HG03175 (cell line): ENCODE data around the gene KIAA1671.

Source experiments
- ATAC-seq: cut with Tn5 transposase; IDR thresholded peaks from one replicate; pipeline ENCODE4 v1.9.1; 2021; ENCODE audit warnings: mild to moderate bottlenecking, moderate library complexity; ENCODE audit not compliant: unreplicated experiment

The KIAA1671 gene

GRCh38 chr22:25134451-25134850 lies 181.9 kb downstream of the KIAA1671 start:
- no peak for ATAC-seq

GRCh38 chr22:25136953-25137576 lies 184.5 kb downstream of the KIAA1671 start:
- ATAC-seq: no peak

GRCh38 chr22:25137577-25138525 lies 185.3 kb downstream of the KIAA1671 start:
- ATAC-seq: no peak

GRCh38 chr22:25139062-25139461 lies 186.5 kb downstream of the KIAA1671 start:
- ATAC-seq: no peak

- ATAC-seq: no peak
Observed at GRCh38 chr22:25142102-25142501, 189.6 kb downstream of the KIAA1671 start.

GRCh38 chr22:25143156-25144076 lies 190.9 kb downstream of the KIAA1671 start:
- ATAC-seq: no peak

GRCh38 chr22:25144522-25144921 lies 192.0 kb downstream of the KIAA1671 start:
- no peak for ATAC-seq

GRCh38 chr22:25146307-25146706 lies 193.8 kb downstream of the KIAA1671 start:
- no peak for ATAC-seq

GRCh38 chr22:25146906-25147641 lies 194.6 kb downstream of the KIAA1671 start:
- no peak for ATAC-seq

- no peak for ATAC-seq
Observed at GRCh38 chr22:25147642-25147928, 195.1 kb downstream of the KIAA1671 start.

GRCh38 chr22:25148149-25148691 lies 195.7 kb downstream of the KIAA1671 start:
- no peak for ATAC-seq

GRCh38 chr22:25149014-25149413 lies 196.5 kb downstream of the KIAA1671 start:
- no peak for ATAC-seq

- no peak for ATAC-seq
Observed at GRCh38 chr22:25153961-25154666, 201.6 kb downstream of the KIAA1671 start.

- ATAC-seq: no peak
Observed at GRCh38 chr22:25154667-25154999, 202.1 kb downstream of the KIAA1671 start.

- ATAC-seq: no peak
Observed at GRCh38 chr22:25156736-25157135, 204.2 kb downstream of the KIAA1671 start.

GRCh38 chr22:25159028-25159427 lies 206.5 kb downstream of the KIAA1671 start:
- ATAC-seq: no peak

- ATAC-seq: no peak
Observed at GRCh38 chr22:25160120-25160996, 207.8 kb downstream of the KIAA1671 start.

GRCh38 chr22:25161017-25161915 lies 208.8 kb downstream of the KIAA1671 start:
- ATAC-seq: no peak
